ENCODE measurements around the gene CHML. TPM values are rescaled to one million over a fixed set of nuclear protein-coding genes. Genes with fewer than 3 reads are reported as not detected.

The CHML gene
- total and polyA plus RNA-seq, 8 donors = 1.1 to 26.4 (median 2.8) TPM

DNA sequence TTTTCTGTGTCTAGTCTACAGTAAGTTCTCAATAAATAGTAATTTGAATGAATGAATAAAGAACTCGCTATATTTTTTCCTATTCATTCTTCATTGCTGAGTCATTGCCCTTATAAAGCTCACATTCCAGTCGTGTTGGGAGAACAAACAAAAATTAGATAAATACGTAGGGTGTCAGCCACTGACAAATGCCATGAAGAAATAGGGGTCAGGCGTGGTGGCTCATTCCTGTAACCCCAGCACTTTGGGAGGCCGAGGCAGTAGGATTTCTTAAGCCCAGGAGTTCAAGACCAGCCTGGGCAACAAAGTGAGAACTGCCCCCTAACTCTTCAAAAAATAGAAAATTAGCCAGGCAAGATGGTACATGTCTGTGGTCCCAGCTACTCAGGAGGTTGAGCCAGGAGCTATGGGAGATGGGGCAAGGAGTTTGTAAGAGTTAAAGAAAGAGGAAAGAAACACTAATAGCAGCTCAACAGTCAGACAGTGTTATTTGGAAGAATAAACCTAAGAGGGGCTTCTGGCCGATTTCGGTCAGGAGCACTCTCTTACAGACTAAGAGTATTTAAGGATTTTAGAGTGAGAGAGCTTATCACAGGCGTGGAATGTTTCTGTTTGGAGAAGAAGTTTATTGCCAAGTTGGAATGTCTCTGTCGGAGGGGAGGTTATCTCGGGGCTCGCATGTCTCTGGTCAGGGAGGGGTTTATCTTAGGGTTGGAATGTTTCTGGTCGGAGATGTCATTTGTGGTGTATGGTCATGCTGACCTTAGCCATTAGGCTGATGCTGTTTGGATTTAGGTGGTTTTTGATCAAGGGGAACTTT lies 1.8 kb upstream of the CHML start:
- no peaks in the 10 kb centered on the region for H3K27me3 ChIP-seq
- peak overlapping the region in 3 of 5 donors; percentile 34 to 89 (median 43) for H3K27ac ChIP-seq
- TF ChIP-seq EP300 (IDR thresholded peaks at IDR 0.05) (no peak), POLR2A (IDR thresholded peaks at IDR 0.05) (no peak), POLR2AphosphoS5 (IDR thresholded peaks at IDR 0.05) (no peak)
- 39 to 58% (median 46%) methylated on average over 12 of the region's 12 CpGs for WGBS, 5 donors
- intact Hi-C loops (cut with DNase I; ENCODE audit: low total_unique reads) = no loop called here
- H3K4me1 ChIP-seq = peaks cover 4 to 37% (median 25%) of the 10 kb centered on the region in 4 donors
- no peaks in the 10 kb centered on the region for H3K36me3 ChIP-seq
- H3K4me3 ChIP-seq = no peak overlapping the region
- H3K9me3 ChIP-seq = no peaks in the 10 kb centered on the region
- DNase-seq = no peak

DNA sequence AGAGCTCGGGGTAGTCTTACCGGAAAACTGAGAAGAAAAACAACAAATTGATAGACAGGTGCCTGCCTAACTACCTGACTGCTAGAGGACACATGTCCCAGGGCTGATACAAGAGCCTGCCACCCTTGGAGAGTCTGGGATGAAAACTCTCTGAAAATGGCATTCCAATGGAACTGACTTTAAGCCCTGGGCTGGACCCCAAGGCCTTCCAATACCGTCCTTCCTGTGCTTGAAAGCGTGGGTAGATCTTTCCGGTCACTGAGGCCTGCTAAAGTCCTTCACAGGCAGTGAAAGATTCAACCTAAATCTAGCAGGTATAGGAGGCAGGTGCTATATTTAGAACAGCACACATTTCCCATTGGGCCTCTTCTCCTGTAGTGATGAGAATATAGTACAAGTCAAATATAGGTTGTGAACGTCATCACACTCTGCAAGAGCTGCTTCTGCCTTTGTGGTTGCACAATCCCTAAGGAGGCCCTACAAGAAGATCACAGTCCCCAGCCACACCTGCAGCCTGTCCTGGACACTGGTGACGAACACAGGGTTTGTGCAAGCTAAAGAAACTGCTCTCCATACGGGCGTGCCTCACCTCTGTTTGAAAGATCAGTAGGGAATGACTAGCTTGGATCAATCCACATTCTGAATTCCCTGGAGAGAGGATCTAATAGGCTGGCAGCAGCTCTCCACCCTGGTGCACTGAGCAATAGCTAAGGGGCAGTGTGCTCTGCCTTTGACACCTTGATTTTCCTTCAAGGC lies 876 bp upstream of the CHML start:
- TF ChIP-seq POLR2A (IDR thresholded peaks at IDR 0.05) (no peak), EP300 (IDR thresholded peaks at IDR 0.05) (no peak), POLR2AphosphoS5 (IDR thresholded peaks at IDR 0.05) (no peak)
- TF ChIP-seq, protein P1, sequence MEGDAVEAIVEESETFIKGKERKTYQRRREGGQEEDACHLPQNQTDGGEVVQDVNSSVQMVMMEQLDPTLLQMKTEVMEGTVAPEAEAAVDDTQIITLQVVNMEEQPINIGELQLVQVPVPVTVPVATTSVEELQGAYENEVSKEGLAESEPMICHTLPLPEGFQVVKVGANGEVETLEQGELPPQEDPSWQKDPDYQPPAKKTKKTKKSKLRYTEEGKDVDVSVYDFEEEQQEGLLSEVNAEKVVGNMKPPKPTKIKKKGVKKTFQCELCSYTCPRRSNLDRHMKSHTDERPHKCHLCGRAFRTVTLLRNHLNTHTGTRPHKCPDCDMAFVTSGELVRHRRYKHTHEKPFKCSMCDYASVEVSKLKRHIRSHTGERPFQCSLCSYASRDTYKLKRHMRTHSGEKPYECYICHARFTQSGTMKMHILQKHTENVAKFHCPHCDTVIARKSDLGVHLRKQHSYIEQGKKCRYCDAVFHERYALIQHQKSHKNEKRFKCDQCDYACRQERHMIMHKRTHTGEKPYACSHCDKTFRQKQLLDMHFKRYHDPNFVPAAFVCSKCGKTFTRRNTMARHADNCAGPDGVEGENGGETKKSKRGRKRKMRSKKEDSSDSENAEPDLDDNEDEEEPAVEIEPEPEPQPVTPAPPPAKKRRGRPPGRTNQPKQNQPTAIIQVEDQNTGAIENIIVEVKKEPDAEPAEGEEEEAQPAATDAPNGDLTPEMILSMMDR (IDR thresholded peaks at IDR 0.05) = no peak
- Histone ChIP-seq H3K4me3 (peak overlapping the region; percentile 63 to 84 (median 76)), H3K27ac (peak overlapping the region; percentile 25 to 89 (median 83)), H3K4me1 (peaks cover 4 to 45% (median 29%) of the 10 kb centered on the region in 4 donors), H3K9me3 (no peaks in the 10 kb centered on the region), H3K27me3 (no peaks in the 10 kb centered on the region), H3K36me3 (no peaks in the 10 kb centered on the region)
- 86 to 88% (median 87%) methylated on average over 8 to 9 of the region's 9 CpGs for WGBS, 5 donors
- DNase-seq = peak in 1 of 2 donors; percentile 39
- intact Hi-C loops (cut with DNase I; ENCODE audit: low total_unique reads) = no loop called here

DNA sequence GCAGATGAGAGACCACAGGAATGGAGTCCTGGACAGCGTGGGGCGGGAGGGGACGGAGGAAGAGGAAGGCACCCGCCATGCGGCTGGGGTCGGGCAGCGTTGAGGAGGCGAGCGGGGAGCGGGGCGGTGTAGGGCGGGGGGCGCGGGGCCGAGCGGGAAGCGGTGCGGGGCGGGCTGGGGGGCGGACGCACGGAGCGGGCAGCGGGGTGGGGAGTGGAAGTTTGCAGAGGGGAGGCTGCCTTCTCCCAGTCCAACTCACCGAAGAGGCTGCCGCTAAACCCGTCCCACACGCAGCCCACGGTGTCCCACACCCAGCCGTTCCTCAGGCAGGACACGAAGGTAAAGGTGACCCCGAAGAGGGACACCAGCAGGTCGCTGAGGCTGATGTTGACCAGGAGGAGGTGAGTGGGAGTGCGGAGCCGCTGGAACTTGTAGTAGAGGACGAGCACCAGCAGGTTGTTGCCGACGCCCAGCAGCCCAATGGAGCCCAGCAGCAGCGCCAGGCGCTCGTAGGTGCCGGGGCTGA lies 483 bp downstream of the CHML start:
- Histone ChIP-seq H3K4me1 (peaks cover 4 to 46% (median 29%) of the 10 kb centered on the region in 4 donors), H3K27me3 (no peaks in the 10 kb centered on the region), H3K27ac (peak overlapping the region; percentile 83 to 89 (median 84)), H3K36me3 (peaks cover 0 to 11% (median 10%) of the 10 kb centered on the region in 4 donors), H3K9me3 (no peaks in the 10 kb centered on the region), H3K4me3 (peak overlapping the region; percentile 63 to 84 (median 76))
- DNase-seq = peak in 1 of 2 donors; percentile 74
- 0 to 2% (median 0%) methylated on average over 19 to 42 of the region's 42 CpGs for whole genome bisulfite sequencing, 5 donors
- TF ChIP-seq POLR2AphosphoS5 (IDR thresholded peaks at IDR 0.05) (no peak), EP300 (IDR thresholded peaks at IDR 0.05) (no peak), POLR2A (IDR thresholded peaks at IDR 0.05) (no peak)
- TF ChIP-seq, protein P1 (IDR thresholded peaks at IDR 0.05) = no peak
- intact Hi-C loops (cut with DNase I; ENCODE audit: low total_unique reads) = no loop called here

DNA sequence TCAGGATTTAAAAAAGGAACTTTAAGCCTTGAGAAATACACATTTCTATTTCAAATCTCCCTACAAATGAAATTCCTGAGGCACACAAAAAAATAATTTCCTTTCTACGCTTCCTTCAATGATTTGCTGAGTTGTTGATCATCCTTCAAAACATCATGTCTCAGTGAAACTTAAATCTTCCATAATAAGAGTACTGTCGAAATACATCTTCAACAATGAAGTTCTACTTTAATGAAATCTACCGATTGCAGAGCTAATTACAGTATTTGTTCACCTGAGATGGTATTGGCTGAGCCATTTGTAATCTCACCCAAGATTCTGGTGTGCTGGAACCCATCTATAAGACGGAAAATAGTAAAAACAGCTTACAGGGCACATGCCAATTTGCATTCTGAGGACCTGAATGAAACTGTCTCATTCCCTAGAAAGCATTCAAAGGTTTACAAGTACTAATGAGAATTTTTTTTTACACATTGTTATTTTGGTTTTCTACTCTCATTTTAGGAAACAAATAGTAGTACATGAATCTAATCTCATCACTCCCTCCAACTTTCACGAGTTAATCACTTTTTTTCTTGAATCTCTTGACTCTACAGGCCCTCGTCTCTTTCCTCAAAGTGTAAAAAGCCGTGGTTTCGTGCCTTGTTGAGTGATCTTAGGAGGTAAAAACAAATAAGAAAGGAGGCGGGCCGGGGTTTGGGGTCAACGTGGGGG lies 1.1 kb downstream of the CHML start:
- Histone ChIP-seq H3K9me3 (no peaks in the 10 kb centered on the region), H3K27ac (peak overlapping the region; percentile 28 to 89 (median 84)), H3K36me3 (peaks cover 0 to 16% (median 11%) of the 10 kb centered on the region in 4 donors), H3K27me3 (no peaks in the 10 kb centered on the region), H3K4me3 (peak overlapping the region; percentile 63 to 84 (median 76)), H3K4me1 (peaks cover 4 to 46% (median 29%) of the 10 kb centered on the region in 4 donors)
- WGBS, 5 donors = 9 to 13% (median 12%) methylated on average over 11 of the region's 11 CpGs
- TF ChIP-seq EP300 (IDR thresholded peaks at IDR 0.05) (no peak), POLR2AphosphoS5 (IDR thresholded peaks at IDR 0.05) (no peak), POLR2A (IDR thresholded peaks at IDR 0.05) (no peak)
- TF ChIP-seq, protein P1 (IDR thresholded peaks at IDR 0.05) = no peak
- peak in 1 of 2 donors; percentile 21 for DNase-seq
- intact Hi-C loops (cut with DNase I; ENCODE audit: low total_unique reads) = no loop called here
